Kidney (tissue), 14 donors: ENCODE measurements around the gene CUBN. TPM values are rescaled to one million over a fixed set of nuclear protein-coding genes. Genes with fewer than 3 reads are reported as not detected.

Source experiments
- DNase-seq, 5 donors: peaks; one replicate each; pipeline ENCODE4 v3.0.0-alpha.2; 2013 to 2020
- FAIRE-seq: peaks from 2 replicates; lab custom pipeline; 2012; peaks lifted over from hg19 to GRCh38; lab: Jason Lieb, UNC
- H3K27ac ChIP-seq, 2 donors: one replicate each; pipeline ENCODE4 v1.7.0; 2013; ENCODE audit warnings: low read depth in 2 of 2, low read length in 2 of 2, inconsistent platforms in 1 of 2
- H3K27me3 ChIP-seq: one replicate; pipeline ENCODE4 v1.7.1; 2013; ENCODE audit warnings: low read length, inconsistent platforms; ENCODE audit not compliant: control insufficient read depth, insufficient read depth
- H3K36me3 ChIP-seq, 3 donors: one replicate each; pipeline versions ENCODE4 v1.7.0 to v1.7.1; 2013; ENCODE audit warnings: low read length in 3 of 3, control low read depth in 1 of 3, inconsistent platforms in 1 of 3; ENCODE audit not compliant: insufficient read depth in 3 of 3, control insufficient read depth in 2 of 3
- H3K4me1 ChIP-seq, 3 donors: one replicate each; pipeline versions ENCODE4 v1.7.0 to v1.7.1; 2013; ENCODE audit warnings: low read length in 3 of 3, inconsistent platforms in 1 of 3, low read depth in 1 of 3; ENCODE audit not compliant: control insufficient read depth in 2 of 3, insufficient read depth in 2 of 3
- H3K4me3 ChIP-seq, 3 donors: one replicate each; pipeline versions ENCODE4 v1.7.0 to v1.8.1; 2013; ENCODE audit warnings: low read length in 3 of 3, control low read depth in 1 of 3, inconsistent platforms in 1 of 3
- H3K9ac ChIP-seq, 3 donors: one replicate each; pipeline versions ENCODE4 v1.7.0 to v1.7.1; 2013; ENCODE audit warnings: low read length in 3 of 3, control low read depth in 1 of 3, inconsistent platforms in 1 of 3
- H3K9me3 ChIP-seq, 3 donors: one replicate each; pipeline versions ENCODE4 v1.7.0 to v1.7.1; 2013; ENCODE audit warnings: low read length in 3 of 3, control low read depth in 1 of 3, inconsistent platforms in 1 of 3; ENCODE audit not compliant: control insufficient read depth in 2 of 3, insufficient read depth in 1 of 3
- CTCF ChIP-seq: IDR thresholded peaks from 3 replicates; pipeline ENCODE4 v1.5.1; 2012; ENCODE audit warnings: mild to moderate bottlenecking, moderate library complexity, borderline replicate concordance; ENCODE audit not compliant: insufficient read depth; ENCODE audit errors: extremely low read depth
- intact Hi-C: fragments of 100-400 bp; cut with DNase I; formaldehyde crosslinking; loops from one replicate; pipeline ENCODE4 v1.11.1; 2022
- polyA plus RNA-seq: library from polyadenylated mRNA; stranded (reverse); fragments of 350-450 nt; fragmentation: Illumina TruSeq; extraction: RNeasy Lipid Tissue Mini Kit (QIAGEN cat#74804); gene quantifications from one replicate; pipeline ENCODE4 v1.2.3, GENCODE V29; 2014; ENCODE audit warnings: low read depth, low replicate concordance; ENCODE audit not compliant: insufficient read depth
- total RNA-seq: library from RNA; stranded (reverse); fragmentation: NEBNext Ultra II Directional; extraction: Animal tissue kit (Norgen Biotek cat#: 25700); gene quantifications from one replicate; pipeline ENCODE4 v1.2.1, GENCODE V29; 2021
- donor health status: control.
- donor health status: control.
- donor health status: control.
- donor health status: control.
- donor health status: control.
- donor health status: DM: yes; HTN: yes; CAD: no.
- donor health status: Normal renal cell carcinoma (clear cell type).

CUBN gene
- total and polyA plus RNA-seq, 2 donors from 2014 or later: 14.8 to 31.6 TPM

GRCh38 chr10:17031637-17032635, 97.7 kb downstream of the CUBN start:
- no peaks in the 10 kb centered on the region for H3K27me3 ChIP-seq
- DNase-seq: no peak
- no peak for TF ChIP-seq CTCF
- H3K9me3 ChIP-seq: no peaks in the 10 kb centered on the region
- peaks cover 0 to 11% (median 4%) of the 10 kb centered on the region in 3 donors for H3K4me1 ChIP-seq
- no peak for FAIRE-seq
- H3K27ac ChIP-seq: peak overlapping the region in 1 of 2 donors; percentile 8
- intact Hi-C loops: no loop called here
- H3K36me3 ChIP-seq: peaks cover 0 to 4% (median 0%) of the 10 kb centered on the region in 3 donors
- peak overlapping the region in 1 of 3 donors; percentile 7 for H3K4me3 ChIP-seq
- no peak overlapping the region for H3K9ac ChIP-seq

- intact Hi-C loops: no loop called here
- Histone ChIP-seq H3K36me3 (peaks cover 0 to 10% (median 7%) of the 10 kb centered on the region in 3 donors), H3K4me1 (peaks cover 0 to 14% (median 4%) of the 10 kb centered on the region in 3 donors), H3K9me3 (no peaks in the 10 kb centered on the region), H3K27me3 (no peaks in the 10 kb centered on the region), H3K9ac (no peak overlapping the region), H3K4me3 (peak overlapping the region in 1 of 3 donors; percentile 11), H3K27ac (no peak overlapping the region)
- peak in 2 of 5 donors; percentile 45 to 81 for DNase-seq
- TF ChIP-seq CTCF: no peak
- FAIRE-seq: no peak
These were observed 99.9 kb downstream of the CUBN start for GRCh38 chr10:17029581-17030271.

GRCh38 chr10:17029239-17029580, 100.4 kb downstream of the CUBN start:
- intact Hi-C loops: no loop called here
- no peaks in the 10 kb centered on the region for H3K27me3 ChIP-seq
- no peak overlapping the region for H3K27ac ChIP-seq
- no peak for DNase-seq
- H3K4me3 ChIP-seq: no peak overlapping the region
- no peaks in the 10 kb centered on the region for H3K9me3 ChIP-seq
- no peak for FAIRE-seq
- H3K4me1 ChIP-seq: peaks cover 0 to 14% (median 4%) of the 10 kb centered on the region in 3 donors
- H3K36me3 ChIP-seq: peaks cover 0 to 7% (median 7%) of the 10 kb centered on the region in 3 donors
- TF ChIP-seq CTCF: no peak
- H3K9ac ChIP-seq: no peak overlapping the region
